HG03039 (cell line): ENCODE results near the gene CBFA2T3.
"Not testable (repeated sequence)": the region's sequence is repeated elsewhere in the genome, so short reads cannot be mapped to it uniquely, and the experiment has no call there.

ENCODE experiments used
- ATAC-seq: cut with Tn5 transposase; IDR thresholded peaks from one replicate; pipeline ENCODE4 v1.9.1; 2021; ENCODE audit warnings: mild to moderate bottlenecking, moderate library complexity; ENCODE audit not compliant: unreplicated experiment

The CBFA2T3 gene

GRCh38 chr16:88925540-88925887 lies 51.5 kb downstream of the CBFA2T3 start:
- no peak for ATAC-seq

GRCh38 chr16:88924834-88925539 lies 52.0 kb downstream of the CBFA2T3 start:
- no peak for ATAC-seq

DNA sequence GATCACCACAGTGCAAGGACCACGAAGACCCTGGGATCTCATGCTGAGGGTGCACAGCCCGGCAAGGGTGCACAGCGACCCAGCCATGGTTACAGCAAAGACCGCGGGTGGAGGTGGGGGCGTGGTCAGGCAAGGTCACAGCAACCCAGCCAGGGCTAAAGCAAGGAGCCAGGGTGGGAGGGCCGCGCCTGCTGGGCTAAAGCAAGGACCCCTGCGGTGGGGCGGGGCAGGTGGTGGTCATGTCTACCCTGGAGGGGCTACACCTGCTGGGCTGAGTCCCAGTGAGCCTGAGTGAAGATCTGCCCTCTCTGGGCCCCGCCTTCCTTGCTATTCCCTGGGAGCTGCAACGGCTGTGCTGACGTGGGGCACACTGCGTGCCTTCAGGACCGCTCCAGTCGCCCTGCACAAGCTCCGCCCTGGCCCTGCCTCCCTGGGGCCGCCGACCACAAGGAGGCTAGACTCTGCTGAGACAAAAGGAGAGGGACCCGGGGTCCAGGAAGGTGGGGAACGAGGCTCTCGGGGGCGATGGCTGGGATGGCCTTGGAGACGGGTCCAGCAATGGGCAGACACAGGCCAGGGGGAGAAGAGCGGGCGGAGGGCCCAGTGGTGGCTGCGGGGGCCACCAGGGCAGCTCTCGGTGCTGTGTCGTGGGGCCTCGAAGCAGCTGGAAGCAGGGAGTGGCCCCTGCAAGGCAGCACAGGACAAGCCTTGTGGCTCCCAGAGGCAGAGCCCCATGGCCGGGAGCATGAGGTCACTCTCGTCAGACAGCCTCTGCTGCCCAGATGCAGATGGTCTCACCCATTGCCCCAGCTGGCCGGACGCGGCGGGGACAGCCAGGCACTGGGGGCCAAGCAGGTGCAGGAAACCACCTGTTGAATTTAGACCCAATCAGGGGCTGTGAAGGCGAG lies 52.8 kb downstream of the CBFA2T3 start:
- ATAC-seq, result no peak

DNA sequence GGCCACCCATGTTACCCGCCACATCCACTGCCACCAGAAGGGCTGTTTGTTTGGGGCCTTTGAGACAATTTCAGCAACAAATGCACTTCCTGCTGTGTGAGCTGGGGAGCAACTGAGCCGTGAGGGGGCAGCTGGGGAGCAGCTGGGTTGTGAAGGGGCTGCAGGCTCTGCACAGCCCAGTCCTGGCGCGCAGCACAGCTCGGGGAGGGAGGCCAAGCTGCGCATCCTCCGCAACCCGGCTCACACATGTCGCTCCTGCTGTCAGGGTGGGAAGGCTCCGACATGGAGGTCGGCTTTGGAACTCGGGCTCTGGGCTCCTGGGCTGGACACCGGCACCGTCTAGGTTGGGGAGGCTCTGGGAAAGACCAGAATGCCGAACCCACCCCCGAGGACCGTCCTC lies 53.6 kb downstream of the CBFA2T3 start:
- no peak for ATAC-seq

DNA sequence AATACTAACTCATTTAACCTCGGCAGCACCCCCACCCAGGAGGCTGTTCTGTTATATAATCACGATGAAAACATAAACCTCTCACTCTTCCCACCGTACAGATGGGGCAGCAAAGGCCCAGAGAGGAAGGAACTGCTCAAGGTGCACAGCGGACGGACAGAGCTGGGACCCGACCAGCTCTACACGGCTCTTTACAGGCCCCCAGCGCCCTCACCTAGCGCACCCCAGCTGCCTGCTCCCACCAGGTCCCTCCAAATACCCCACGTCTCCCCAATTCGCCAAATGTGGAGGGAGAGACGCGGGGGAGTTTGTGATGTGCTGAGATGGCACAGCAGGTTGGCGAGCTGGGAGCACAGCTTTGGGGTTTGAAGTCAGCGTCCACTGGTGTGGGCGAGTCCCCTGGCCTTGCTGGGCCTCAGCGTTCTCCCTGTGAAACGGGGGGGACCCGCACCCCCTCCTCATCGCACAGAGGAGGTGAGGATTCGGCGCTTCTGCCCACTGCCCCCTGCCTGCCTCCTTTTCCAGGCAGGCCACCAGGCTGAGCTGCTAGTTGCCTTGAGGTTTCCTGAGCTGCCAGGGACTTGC lies 54.1 kb downstream of the CBFA2T3 start:
- no peak for ATAC-seq

DNA sequence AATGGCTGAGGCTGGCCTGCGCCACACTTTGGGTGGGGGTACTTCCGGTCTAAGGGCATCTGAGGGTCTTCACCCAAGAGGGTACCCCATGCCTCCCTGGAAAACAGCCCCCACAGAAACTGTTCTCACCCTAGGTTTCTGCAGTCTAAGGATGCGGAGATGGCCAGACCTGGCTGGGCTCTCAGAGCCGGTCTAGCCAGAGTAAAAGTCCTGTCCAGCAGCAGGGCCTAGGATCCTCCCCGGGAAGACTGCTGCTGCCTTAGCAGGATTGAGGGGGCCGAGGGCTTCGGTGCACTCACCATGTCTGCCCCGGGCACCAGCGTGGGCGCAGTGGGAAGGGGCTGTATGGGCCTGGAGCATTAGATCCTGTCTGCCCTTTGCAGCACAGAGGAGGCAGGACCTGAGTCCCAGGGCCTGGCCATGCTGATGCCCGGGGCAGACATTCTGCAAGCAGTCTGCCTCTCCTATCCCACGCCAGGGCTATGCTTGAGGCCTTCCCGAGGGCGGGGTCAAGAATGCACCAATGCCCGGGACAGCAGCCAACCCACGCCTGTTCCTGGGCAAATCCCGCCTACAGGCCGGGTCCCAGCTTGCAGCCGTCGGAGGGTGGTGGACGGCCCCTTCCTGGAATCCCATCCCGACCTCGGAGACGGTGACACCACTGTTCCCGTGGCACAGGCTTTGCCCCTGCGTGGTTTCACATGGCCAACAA lies 54.7 kb downstream of the CBFA2T3 start:
- no peak for ATAC-seq

DNA sequence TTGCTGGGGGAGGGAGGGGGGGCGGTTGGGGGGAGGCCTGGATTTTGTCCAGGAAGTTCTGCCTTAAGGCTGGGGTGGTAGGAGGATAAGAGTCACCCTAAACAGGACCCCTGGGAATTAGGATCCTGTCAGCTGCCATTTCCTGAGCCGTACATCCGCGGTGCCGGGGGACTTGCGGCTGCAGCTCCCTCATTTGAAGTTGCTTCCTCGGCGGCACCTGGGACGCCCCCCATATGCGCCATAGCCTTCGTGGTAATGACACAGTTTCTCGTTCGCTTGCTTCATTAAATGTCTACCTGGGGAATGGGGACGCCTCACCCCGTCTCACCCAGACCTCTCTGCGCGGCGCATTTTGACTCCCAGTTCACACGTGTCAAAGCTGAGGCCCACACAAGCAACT lies 55.4 kb downstream of the CBFA2T3 start:
- no peak for ATAC-seq

DNA sequence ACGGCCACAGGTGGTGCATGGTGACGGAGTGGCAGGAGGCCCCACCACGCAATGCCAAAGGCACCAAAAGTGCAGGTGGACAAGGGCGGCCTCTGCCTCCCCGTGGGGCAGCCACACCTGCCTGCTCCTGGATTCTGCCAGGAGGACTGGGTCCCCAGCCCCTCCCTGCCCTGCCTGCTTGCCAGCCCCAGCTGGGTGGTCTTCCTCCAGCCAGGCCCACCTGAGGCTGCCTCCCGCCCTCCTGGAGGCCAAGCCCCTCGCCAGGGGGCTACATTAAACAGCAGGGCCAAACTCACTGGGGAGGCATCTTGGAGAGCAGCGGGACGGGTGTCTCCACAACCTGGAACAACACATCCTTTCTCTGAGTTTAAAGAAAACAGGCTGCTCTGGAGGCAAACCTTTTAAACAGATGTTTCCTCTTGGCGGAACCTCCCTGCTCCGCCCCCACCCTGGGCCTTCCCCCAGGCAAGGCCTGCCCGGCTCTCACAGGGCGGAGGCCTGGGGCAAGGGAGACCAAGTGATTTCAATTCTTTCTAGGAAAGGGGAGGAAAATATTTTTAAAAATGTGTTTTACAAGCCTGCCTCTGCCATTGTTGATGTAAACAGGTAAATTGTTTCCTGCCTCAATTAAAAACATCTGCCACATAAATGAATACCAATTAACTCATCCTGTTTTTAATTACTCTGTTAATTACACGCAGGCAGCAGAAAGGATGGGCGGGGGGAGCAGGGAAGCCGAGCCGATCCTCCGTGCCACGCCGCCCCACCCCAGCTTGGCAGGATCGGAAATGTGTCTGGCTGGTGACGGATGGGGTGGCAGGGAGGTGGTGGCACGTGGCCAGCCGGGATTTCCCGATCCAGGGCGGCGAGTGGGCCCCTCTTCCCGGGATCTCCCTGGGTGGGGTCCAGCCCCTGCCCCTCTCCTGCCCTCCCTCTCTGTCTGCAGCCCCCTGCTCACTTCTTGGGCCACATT lies 56.1 kb downstream of the CBFA2T3 start:
- no peak for ATAC-seq

DNA sequence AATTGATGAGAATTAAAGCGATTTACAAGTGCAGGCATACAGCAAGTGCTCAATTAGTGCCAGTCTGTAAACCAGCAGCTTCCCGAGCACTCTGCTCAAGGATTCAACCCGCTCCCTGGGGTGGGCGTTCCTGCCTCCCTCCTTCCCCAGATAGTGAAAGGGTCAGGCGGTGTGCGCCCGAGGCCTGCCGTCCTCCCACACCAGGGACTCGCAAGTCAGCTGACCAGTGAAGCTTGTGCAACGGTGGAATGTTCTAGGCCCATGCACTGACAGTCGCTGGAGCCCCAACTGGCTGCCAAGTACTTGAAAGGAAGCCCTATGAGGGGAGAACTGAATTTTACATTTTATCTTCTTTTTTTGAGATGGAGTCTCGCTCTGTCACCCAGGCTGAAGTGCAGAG lies 57.1 kb downstream of the CBFA2T3 start:
- no peak for ATAC-seq

DNA sequence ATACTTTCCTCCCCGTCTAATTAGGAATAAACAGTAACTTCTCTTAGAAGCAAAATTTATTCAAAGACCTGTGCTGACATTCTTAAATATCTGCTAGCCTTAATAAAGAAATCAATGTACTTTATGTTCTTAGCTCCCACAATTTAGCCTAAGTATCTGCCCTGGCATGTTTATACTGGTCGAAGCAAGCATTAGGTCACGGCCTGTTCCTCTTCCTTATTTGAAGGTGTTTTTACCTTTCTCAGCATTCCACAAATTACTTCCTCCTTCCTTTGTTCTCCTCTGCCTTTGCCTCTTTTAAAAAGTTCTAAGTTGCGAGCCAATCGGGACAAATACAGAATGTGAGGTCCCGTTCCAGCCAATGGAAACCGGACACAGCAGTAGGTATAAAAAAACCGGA lies 58.1 kb downstream of the CBFA2T3 start:
- not testable (repeated sequence) for ATAC-seq

- no peak for ATAC-seq
Observed at GRCh38 chr16:88917915-88918627, 58.9 kb downstream of the CBFA2T3 start.

- ATAC-seq, result no peak
Observed at GRCh38 chr16:88917146-88917914, 59.7 kb downstream of the CBFA2T3 start.

- ATAC-seq, result no peak
Observed at GRCh38 chr16:88915639-88916327, 61.2 kb downstream of the CBFA2T3 start.

DNA sequence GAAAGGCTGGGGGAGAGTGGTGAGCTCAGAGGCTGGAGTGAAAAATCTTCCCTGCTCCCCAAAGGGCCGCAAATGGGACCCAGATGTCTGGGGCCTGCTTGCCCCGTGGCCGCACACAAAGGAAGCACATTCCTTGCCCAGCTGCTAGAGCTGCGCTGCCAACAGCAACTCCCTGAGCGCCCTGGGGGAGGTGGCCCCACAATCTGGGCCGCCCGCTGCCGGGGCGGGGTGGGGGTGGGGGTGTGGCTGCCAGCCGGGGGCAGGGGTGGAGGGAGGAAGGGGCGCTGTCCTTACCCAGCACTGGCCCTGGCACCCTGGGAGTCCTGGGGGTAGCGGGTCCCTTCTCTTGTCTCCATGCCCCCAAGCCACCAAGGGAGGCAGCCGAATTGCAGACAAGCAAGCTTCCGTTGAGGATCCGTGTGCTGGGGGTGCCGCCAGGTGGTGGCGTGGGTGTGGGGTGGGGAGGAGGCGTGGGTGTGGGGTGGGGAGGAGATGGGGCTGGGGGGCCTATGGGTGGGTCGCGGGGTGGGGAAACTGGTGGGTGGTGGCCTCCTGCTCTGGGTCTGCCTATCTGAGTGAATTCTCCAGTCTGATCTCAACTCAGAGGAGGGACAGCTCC lies 62.1 kb downstream of the CBFA2T3 start:
- ATAC-seq, result no peak

DNA sequence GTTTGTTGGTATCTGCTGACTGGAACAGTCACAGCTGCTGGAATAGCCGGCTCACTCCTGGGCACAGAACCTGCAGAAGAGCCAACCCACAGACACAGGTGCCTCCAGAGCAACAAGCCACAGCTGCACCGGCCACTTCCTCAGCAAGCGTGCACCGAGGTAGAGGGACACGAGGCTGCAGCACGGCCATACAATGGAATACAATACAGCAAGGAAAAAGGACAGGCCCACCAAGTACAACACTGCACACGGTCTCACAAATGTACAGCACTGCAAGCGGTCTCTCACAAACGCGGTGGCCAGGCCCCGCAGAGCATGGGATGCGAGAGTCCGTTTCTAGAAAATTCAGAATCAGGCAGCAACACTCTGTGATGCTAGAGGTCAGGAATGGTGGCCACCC lies 63.1 kb downstream of the CBFA2T3 start:
- no peak for ATAC-seq

- ATAC-seq, result no peak
Observed at GRCh38 chr16:88913001-88913612, 63.9 kb downstream of the CBFA2T3 start.

- ATAC-seq, result no peak
Observed at GRCh38 chr16:88912556-88912955, 64.5 kb downstream of the CBFA2T3 start.
